HG03565 (cell line): ENCODE data around the gene PRKCQ.

ENCODE experiments used
- ATAC-seq: cut with Tn5 transposase; IDR thresholded peaks from one replicate; pipeline ENCODE4 v1.9.1; 2021; ENCODE audit warnings: mild to moderate bottlenecking, moderate library complexity; ENCODE audit not compliant: unreplicated experiment

Gene PRKCQ

GRCh38 chr10:6570893-6571292 lies 9.2 kb downstream of the PRKCQ start:
- ATAC-seq, result no peak

- no peak for ATAC-seq
Observed at GRCh38 chr10:6569259-6569658, 10.8 kb downstream of the PRKCQ start.

- ATAC-seq, result no peak
Observed at GRCh38 chr10:6567884-6568283, 12.2 kb downstream of the PRKCQ start.

- no peak for ATAC-seq
Observed at GRCh38 chr10:6567203-6567703, 12.8 kb downstream of the PRKCQ start.

GRCh38 chr10:6565588-6565987 lies 14.5 kb downstream of the PRKCQ start:
- no peak for ATAC-seq

GRCh38 chr10:6564367-6564766 lies 15.7 kb downstream of the PRKCQ start:
- ATAC-seq, result no peak

- ATAC-seq, result no peak
Observed at GRCh38 chr10:6563731-6564130, 16.3 kb downstream of the PRKCQ start.

- no peak for ATAC-seq
Observed at GRCh38 chr10:6563075-6563474, 17.0 kb downstream of the PRKCQ start.

GRCh38 chr10:6562221-6562620 lies 17.9 kb downstream of the PRKCQ start:
- no peak for ATAC-seq

GRCh38 chr10:6561552-6561951 lies 18.5 kb downstream of the PRKCQ start:
- no peak for ATAC-seq

- no peak for ATAC-seq
Observed at GRCh38 chr10:6558759-6559461, 21.2 kb downstream of the PRKCQ start.

GRCh38 chr10:6558272-6558671 lies 21.8 kb downstream of the PRKCQ start:
- no peak for ATAC-seq

- no peak for ATAC-seq
Observed at GRCh38 chr10:6553937-6554336, 26.1 kb downstream of the PRKCQ start.

GRCh38 chr10:6543431-6544005 lies 36.6 kb downstream of the PRKCQ start:
- ATAC-seq, result peak; percentile 46

GRCh38 chr10:6542999-6543430 lies 37.1 kb downstream of the PRKCQ start:
- peak; percentile 27 for ATAC-seq

- no peak for ATAC-seq
Observed at GRCh38 chr10:6539833-6540232, 40.2 kb downstream of the PRKCQ start.

- ATAC-seq, result no peak
Observed at GRCh38 chr10:6537770-6538169, 42.3 kb downstream of the PRKCQ start.

GRCh38 chr10:6536102-6536501 lies 44.0 kb downstream of the PRKCQ start:
- no peak for ATAC-seq

- no peak for ATAC-seq
Observed at GRCh38 chr10:6535156-6535764, 44.8 kb downstream of the PRKCQ start.

GRCh38 chr10:6532321-6532720 lies 47.8 kb downstream of the PRKCQ start:
- no peak for ATAC-seq

- no peak for ATAC-seq
Observed at GRCh38 chr10:6530966-6531365, 49.1 kb downstream of the PRKCQ start.

GRCh38 chr10:6530211-6530840 lies 49.8 kb downstream of the PRKCQ start:
- no peak for ATAC-seq
